GM19099 (cell line): ENCODE results near the gene SLC6A3.

ENCODE experiments used
- POLR2A ChIP-seq: IDR thresholded peaks from 3 replicates; pipeline ENCODE4 v1.6.1; 2011; ENCODE audit warnings: low read depth; ENCODE audit not compliant: insufficient read length; ENCODE audit errors: extremely low read depth

SLC6A3 gene

DNA sequence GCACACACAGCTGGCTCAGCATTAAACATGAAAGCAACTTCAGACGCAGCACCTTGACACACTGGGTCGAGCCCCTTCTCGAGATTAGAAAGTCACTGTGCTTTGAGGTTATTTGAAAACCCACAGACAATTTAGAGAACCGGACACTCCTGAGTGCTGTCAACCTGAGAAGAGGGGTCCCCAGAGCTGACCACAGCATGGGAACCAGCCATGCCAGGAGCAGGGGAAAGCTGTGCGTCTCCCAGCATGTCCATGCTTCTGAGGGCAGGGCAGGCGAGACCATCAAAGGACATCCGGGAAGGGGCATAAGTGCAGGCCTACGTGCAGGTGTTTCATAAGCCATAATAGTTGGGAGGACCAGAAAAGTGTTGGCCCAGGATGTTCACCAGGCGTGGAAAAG is 20.5 kb downstream of the SLC6A3 start:
- TF ChIP-seq POLR2A, result no peak

- no peak for TF ChIP-seq POLR2A
Measured at GRCh38 chr5:1423901-1424603, 21.2 kb downstream of the SLC6A3 start.

- TF ChIP-seq POLR2A, result no peak
Measured at GRCh38 chr5:1421521-1422341, 23.5 kb downstream of the SLC6A3 start.

DNA sequence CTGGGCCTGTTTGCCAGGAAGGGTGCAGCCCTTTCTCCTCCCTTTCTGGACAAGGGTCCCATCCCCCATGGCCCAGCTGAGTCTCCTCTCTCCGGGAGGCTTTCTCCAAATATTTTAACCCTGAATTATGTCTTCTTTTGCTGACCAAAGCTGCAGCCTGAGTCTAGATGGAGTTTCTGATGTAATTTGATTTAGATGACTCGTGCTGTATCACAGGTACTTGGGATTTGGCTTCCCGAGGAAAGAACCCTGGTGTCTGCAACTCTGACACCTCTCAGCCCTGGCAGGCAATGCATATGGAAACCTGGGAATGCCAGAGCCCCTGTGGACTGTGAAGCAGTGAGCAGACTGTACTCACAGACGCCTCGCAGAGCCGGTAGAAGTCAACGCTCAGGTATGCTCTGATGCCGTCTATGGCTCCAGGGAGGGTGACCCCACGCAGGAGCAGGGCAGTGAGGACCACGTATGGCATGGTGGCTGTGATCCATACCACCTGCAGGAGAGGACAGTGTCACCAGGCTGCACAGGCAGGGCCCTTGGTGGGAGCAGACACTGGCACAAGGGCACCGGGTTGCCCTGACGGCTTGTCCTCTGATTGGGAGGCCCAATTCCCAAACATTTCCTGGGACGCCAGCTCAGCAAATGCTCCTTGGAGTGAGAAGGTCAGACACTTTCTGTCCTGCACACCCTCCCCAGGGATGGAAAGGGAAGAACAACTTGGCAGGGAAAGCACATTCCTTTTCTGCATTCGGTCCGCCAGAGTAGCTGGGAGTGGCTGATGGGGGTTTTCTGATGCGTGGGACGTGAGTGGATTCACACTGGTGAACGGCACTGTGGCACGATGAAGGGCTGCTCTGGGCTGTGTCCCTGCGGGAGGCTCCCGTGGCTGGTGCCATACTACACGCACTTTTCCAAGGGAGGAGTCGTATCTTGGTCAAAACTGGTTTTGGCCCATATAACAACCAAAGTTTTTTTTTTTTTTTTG is 24.7 kb downstream of the SLC6A3 start:
- no peak for TF ChIP-seq POLR2A

DNA sequence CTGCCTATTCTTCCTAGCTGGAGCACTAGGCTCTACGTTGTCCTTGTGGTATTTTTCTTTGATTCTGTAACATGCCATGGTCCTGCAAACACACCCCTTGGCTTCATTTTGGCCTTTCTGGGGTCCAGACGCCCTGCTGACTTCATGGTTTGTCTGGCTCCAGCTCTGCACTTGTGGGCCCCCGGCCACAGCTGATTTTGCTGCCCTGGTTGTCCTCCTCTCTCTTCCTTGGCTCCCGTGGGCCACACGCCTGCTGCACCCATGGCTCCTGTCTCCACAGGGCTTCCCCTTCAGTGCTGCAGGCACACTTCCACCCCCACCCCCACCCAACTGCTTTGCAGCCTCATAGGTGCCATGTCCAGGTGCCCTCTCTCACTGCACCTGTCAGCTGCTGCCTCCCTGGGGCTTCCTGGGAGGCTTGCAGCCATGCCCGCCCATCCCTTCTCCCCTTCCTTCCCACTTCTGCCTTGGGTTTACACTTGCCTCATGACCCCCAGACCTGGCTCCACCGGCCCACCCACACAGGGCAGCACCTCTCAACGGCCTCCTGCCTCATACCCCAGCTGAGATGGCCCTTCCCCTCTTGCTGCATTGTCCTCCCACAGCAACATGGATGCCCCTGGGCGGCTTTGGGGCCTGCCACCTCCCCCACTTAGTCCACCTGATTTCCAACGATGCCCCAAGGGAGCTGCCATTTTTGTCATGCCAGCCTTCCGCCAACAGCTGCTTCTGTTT is 25.6 kb downstream of the SLC6A3 start:
- no peak for TF ChIP-seq POLR2A

DNA sequence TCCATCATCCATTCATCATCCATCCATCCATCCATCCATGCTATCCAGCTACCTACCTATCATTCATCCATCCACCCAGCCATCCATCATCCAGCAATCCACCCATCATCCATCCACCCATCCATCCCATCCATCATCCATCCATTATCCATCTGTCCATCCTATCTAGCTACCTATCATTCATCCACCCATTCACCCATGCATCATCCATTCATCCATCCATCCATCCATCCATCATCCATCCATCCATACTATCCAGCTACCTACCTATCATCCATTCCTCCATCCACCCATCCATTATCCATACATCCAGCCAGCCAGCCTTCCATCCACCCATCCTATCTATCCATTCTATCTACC is 26.3 kb downstream of the SLC6A3 start:
- TF ChIP-seq POLR2A, result no peak

DNA sequence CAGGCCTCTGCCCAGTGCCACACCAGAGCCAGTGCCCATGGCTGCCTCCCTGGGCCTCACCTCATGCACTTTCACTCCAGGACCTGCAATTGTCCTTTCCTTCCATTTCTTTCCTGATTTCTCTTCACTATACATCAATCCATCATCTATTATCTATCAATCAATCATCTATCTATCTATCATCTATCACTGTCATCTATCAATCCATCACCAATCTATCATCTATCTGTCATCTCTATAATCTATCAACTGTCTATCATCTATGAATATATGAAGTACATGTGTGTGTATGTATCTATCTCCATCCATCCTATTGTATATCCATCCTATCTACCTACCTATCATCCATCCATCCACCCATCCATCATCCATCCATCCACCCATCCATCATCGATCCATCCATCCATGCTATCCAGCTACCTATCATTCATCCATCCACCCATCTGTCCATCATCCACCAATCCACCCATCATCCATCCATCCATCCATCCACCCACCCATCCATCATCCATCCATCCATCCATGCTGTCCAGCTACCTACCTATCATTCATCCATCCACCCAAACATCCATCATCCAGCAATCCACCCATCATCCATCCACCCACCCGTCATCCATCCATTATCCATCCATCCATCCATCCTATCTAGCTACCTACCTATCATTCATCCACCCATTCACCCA is 26.9 kb downstream of the SLC6A3 start:
- TF ChIP-seq POLR2A, result no peak

DNA sequence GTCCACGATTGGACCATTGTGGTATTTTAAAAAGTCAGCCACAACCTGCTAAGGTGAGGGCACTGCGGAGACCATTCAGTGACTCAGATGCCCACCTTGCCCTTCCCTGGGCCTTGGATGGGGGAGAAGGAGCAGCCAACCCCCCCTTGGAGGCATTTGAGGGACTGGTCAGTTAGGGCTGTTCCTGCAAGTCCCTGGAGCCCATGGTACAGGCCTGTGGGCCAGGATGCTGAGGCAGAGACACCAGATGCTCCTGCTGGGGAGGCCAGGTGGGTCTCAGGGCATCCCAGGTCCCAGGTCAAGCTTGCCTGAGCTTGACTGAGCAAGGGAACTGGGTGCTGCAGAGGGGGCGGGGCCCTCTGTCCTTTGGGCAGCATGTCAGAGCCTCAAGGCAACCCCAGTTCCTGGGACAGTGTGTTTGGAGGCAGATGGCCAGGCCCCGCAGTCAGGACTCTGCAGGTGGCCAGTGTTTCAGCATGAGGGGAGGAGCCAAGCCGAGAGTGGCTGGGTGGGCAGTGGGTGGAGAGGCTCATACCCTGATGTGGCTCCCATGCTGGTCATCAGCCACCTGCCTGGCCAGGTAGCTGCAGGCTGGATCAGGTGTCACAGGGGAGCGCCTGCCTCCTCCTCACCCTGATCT is 27.5 kb downstream of the SLC6A3 start:
- TF ChIP-seq POLR2A, result no peak

- TF ChIP-seq POLR2A, result no peak
Measured at GRCh38 chr5:1416856-1417469, 28.3 kb downstream of the SLC6A3 start.

DNA sequence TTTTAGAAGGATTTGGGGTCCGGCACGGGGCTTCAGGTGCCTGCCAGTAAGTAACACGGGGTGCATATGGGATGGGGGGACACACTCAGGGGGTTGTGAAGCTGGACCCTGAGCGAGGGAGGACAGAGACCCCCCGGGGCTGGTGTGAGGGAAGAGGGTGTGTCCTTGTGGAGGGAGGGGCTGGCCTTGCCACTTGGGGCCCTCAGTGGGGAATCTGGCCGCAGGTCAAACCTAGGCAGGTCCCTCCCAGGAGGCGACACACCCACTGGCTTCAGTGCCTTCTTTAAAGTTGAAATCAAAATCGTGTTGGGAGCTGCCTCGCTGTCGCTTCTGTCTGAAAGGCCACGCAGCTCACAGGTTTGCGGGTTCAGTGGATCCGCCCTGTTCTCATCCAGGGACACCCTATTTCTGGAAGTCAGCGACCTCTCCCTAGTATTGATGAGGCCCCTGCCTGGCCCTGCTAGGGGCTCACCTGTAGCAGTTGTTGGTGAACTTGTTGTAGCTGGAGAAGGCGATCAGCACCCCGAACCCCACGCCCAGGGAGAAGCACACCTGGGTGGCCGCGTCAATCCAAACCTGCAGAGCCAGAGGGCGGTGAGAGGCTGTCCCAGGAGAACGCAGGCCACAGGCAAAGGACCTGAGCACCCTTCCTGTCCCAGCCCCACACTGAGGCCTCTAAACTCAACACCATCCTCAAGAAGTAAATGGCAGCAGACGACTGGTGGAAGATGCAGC is 29.4 kb downstream of the SLC6A3 start:
- no peak for TF ChIP-seq POLR2A

GRCh38 chr5:1415059-1415425 is 30.2 kb downstream of the SLC6A3 start:
- TF ChIP-seq POLR2A, result no peak

DNA sequence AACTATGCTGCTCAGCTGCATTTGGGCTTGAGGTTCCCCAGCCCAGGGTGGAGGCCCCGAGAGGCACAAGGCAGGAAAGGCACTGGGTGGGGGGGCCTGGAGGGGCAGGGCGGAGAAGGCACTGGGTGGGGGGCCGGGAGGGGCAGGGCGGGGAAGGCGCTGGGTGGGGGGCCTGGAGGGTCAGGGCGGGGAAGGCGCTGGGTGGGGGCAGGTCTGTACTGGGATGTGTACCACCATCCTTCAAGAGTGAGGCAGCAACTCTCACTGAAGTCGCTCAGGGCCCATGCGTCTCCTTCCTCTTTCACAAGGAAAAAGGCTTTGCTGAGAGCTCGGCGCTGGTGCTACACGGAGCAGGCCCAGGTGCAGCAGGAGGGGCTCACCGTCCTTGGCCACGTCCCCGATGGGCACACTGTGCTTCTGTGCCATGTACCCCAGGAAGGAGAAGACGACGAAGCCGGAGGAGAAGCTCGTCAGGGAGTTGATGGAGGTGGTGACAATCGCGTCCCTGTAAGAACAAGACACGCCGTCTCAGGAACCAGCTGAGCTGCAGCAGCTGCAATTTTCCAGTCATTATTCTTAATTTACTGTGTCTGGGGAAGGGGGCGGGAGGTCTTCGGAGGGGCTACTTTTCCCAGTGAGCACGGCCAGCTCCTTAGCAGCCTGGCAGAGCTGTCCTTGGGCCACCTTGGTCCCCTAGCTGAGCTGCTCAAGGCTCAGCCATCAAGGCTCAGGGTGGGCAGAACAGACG is 30.8 kb downstream of the SLC6A3 start:
- TF ChIP-seq POLR2A, result no peak
